GM18511 (cell line): Measurements from ENCODE around the gene CA5A.
"Not testable (repeated sequence)": the region's sequence is repeated elsewhere in the genome, so short reads cannot be mapped to it uniquely, and the experiment has no call there.

Experiments used
- ATAC-seq: cut with Tn5 transposase; IDR thresholded peaks from one replicate; pipeline ENCODE4 v1.9.1; 2021; ENCODE audit warnings: mild to moderate bottlenecking, moderate library complexity; ENCODE audit not compliant: unreplicated experiment

Gene CA5A

GRCh38 chr16:87897521-87898505 lies 38.5 kb downstream of the CA5A start:
- ATAC-seq: no peak

GRCh38 chr16:87896924-87897520 lies 39.3 kb downstream of the CA5A start:
- ATAC-seq: not testable (repeated sequence)

GRCh38 chr16:87896176-87896890 lies 40.0 kb downstream of the CA5A start:
- ATAC-seq: not testable (repeated sequence)

GRCh38 chr16:87895641-87896141 lies 40.6 kb downstream of the CA5A start:
- peak; percentile 71 for ATAC-seq

GRCh38 chr16:87894005-87894404 lies 42.3 kb downstream of the CA5A start:
- ATAC-seq: not testable (repeated sequence)

- no peak for ATAC-seq
Observed at GRCh38 chr16:87891764-87892163, 44.6 kb downstream of the CA5A start.

- not testable (repeated sequence) for ATAC-seq
Observed at GRCh38 chr16:87889762-87890161, 46.6 kb downstream of the CA5A start.

GRCh38 chr16:87888346-87888745 lies 48.0 kb downstream of the CA5A start:
- ATAC-seq: not testable (repeated sequence)

- not testable (repeated sequence) for ATAC-seq
Observed at GRCh38 chr16:87887931-87888330, 48.4 kb downstream of the CA5A start.

- not testable (repeated sequence) for ATAC-seq
Observed at GRCh38 chr16:87885371-87885967, 50.9 kb downstream of the CA5A start.

GRCh38 chr16:87882436-87883019 lies 53.8 kb downstream of the CA5A start:
- no peak for ATAC-seq

- no peak for ATAC-seq
Observed at GRCh38 chr16:87881324-87882200, 54.8 kb downstream of the CA5A start.

GRCh38 chr16:87880117-87880696 lies 56.1 kb downstream of the CA5A start:
- no peak for ATAC-seq

GRCh38 chr16:87879411-87880013 lies 56.8 kb downstream of the CA5A start:
- ATAC-seq: not testable (repeated sequence)

GRCh38 chr16:87878704-87879103 lies 57.6 kb downstream of the CA5A start:
- ATAC-seq: no peak

GRCh38 chr16:87877942-87878507 lies 58.3 kb downstream of the CA5A start:
- ATAC-seq: no peak

- no peak for ATAC-seq
Observed at GRCh38 chr16:87874639-87875427, 61.5 kb downstream of the CA5A start.
